Purkinje cell (primary cell): ENCODE measurements around the gene RASSF9. TPM values are rescaled to one million over a fixed set of nuclear protein-coding genes. Genes with fewer than 3 reads are reported as not detected.

Experiments
- polyA plus RNA-seq: library from polyadenylated mRNA; unstranded; fragments of >200 nt; fragmentation: Nextera tagmentation; gene quantifications from 2 replicates; pipeline ENCODE4 v1.2.1, GENCODE V29; 2014

Gene RASSF9
- polyA plus RNA-seq = not detected in 2 replicates

GRCh38 chr12:85836197-85837090 is at the start of gene RASSF9:
Gene RASSF9 (minus strand): TSS chr12:85836409. CDS start chr12:85836201, 208 bp downstream.

DNA sequence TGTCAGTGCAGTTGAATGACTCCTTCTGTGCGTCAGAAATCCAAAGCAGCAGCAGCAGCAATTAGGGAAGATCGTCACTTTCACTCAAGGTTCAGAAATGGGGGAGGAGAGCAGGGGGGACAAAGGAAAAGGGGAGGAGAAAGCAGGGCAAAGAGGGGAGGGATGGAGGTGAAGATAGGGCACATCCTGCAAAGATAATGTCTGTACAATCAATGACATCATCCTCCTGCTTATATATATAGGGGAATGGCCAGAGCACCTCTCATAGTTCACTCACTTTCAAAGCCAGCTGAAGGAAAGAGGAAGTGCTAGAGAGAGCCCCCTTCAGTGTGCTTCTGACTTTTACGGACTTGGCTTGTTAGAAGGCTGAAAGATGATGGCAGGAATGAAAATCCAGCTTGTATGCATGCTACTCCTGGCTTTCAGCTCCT is 37.8 kb upstream of the RASSF9 start, which contains the start of gene NTS:
TSS of gene NTS (plus strand) at position 265 of the 431 bp plus-strand sequence. CDS start at position 374, 109 bp downstream.

Other genes starting within 250 kb of the RASSF9 start
- gene NTS, start 37.9 kb upstream of the RASSF9 start, polyA plus RNA-seq = not detected in 2 replicates